HG03575 (cell line): ENCODE results near the gene DPP3.
"Not testable (repeated sequence)": the region's sequence is repeated elsewhere in the genome, so short reads cannot be mapped to it uniquely, and the experiment has no call there.

ENCODE experiments used
- ATAC-seq: cut with Tn5 transposase; IDR thresholded peaks from one replicate; pipeline ENCODE4 v1.9.1; 2021; ENCODE audit not compliant: unreplicated experiment, insufficient number of reproducible peaks, low FRiP score; ENCODE audit errors: extremely low read depth

DPP3 gene

GRCh38 chr11:66462010-66462409 lies 18.2 kb upstream of the DPP3 start:
- no peak for ATAC-seq

GRCh38 chr11:66462911-66463310 lies 17.3 kb upstream of the DPP3 start:
- no peak for ATAC-seq

- ATAC-seq = not testable (repeated sequence)
Observed at GRCh38 chr11:66464116-66464515, 16.1 kb upstream of the DPP3 start.

- no peak for ATAC-seq
Observed at GRCh38 chr11:66464916-66465315, 15.3 kb upstream of the DPP3 start.

GRCh38 chr11:66465373-66466224 lies 14.6 kb upstream of the DPP3 start:
- no peak for ATAC-seq

GRCh38 chr11:66466225-66467033 lies 13.8 kb upstream of the DPP3 start, which contains the start of gene PELI3:
PELI3 (plus strand) TSS chr11:66466905; CDS start chr11:66468129, 1,224 bp downstream.
- ATAC-seq = no peak

- no peak for ATAC-seq
Observed at GRCh38 chr11:66467034-66467659, 13.1 kb upstream of the DPP3 start.

- ATAC-seq = no peak
Observed at GRCh38 chr11:66467756-66468155, 12.5 kb upstream of the DPP3 start.

- no peak for ATAC-seq
Observed at GRCh38 chr11:66468691-66469090, 11.5 kb upstream of the DPP3 start.

- ATAC-seq = no peak
Observed at GRCh38 chr11:66469441-66469840, 10.8 kb upstream of the DPP3 start.

GRCh38 chr11:66470015-66470414 lies 10.2 kb upstream of the DPP3 start:
- ATAC-seq = no peak

GRCh38 chr11:66471142-66471541 lies 9.1 kb upstream of the DPP3 start:
- ATAC-seq = no peak

GRCh38 chr11:66472054-66472453 lies 8.2 kb upstream of the DPP3 start:
- ATAC-seq = no peak

- no peak for ATAC-seq
Observed at GRCh38 chr11:66473167-66473566, 7.1 kb upstream of the DPP3 start.

- no peak for ATAC-seq
Observed at GRCh38 chr11:66473608-66474515, 6.4 kb upstream of the DPP3 start.

GRCh38 chr11:66475349-66476172 lies 4.7 kb upstream of the DPP3 start:
- no peak for ATAC-seq

GRCh38 chr11:66476173-66476840 lies 3.9 kb upstream of the DPP3 start:
- no peak for ATAC-seq
